NOMO-1 treated with dmso at 0.1 percent for 144 hours (cell line): ENCODE measurements around the gene C12orf75.

Experiments
- DNase-seq: peaks from one replicate; lab custom pipeline; 2025; ENCODE audit not compliant: unreplicated experiment; lab: John Stamatoyannopoulos, UW

C12orf75 gene

DNA sequence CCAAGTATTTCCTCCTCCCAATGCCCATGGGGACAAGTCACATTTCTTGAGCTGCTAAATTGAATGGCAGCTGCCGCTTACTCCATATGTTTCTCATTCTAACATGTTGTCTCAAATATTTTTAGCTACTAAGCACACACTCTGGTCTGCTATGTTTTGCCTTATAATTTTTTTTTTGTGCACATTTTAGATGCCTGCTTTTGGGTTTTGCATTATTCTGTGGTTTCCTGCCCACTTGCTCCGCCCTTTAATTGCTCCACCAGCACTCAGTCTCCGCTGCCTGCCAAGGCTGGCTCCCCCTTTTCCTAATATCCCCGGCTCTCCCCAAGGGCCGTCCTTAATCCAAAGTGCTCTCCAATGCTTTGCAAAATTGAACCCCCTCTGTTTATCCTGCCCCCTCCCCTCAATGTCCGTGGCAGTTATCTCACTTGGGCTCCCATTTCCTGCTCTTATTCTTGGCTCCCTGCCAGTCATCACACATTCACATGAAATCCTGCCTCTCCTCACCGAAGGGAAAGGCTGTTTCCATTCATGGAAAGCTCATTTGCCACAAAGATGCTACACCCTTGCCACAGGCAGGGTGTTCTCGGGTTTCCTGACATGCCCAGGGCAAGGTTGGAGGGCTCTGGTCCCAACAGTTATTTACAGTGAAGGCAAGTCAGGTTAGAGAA, 79.4 kb downstream of the C12orf75 start:
- no peak for DNase-seq

DNA sequence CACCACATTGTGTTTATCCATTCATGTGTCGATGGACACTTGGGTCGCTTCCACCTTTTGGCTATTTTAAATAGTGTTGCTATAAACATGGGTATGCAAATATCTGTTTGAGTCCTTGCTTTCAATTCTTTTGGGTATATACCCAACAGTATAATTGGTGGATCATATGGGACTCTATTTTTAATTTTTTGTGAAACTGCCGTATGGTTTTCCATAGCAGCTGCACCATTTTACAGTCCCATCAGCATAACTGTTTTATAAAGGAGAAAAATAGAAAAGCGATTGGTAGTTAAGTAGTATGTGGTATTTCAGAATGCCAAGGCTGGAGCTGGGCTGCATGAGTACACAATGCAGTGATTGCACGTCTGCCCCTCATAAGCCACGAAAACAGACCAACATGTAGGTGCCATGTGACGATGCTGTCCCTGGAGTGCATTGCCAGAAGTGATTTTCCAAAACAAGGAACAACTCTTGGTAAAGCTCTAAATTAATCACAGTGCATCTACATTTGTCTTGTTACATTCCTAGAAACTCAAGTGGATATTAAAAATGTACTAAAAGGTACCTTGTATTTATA, 83.5 kb downstream of the C12orf75 start:
- no peak for DNase-seq

DNA sequence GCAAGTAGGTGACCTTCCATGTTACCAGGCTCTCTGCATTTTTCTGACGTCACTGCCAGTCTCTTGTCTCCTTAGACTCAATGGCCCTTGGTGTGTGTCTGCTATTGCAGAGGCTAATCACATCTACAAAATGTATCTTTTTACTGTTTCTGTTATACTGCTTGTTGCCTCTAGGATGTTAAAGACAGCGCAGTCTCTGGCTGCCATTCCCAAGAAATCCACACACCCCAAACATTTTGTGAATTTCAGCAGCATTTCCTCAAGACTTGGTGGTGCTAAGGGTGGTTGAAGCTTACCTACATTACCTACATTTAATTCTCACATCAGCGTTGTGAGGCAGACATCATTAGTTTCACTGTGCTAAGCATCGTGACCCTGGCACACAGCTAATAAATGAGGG, 87.2 kb downstream of the C12orf75 start:
- no peak for DNase-seq

DNA sequence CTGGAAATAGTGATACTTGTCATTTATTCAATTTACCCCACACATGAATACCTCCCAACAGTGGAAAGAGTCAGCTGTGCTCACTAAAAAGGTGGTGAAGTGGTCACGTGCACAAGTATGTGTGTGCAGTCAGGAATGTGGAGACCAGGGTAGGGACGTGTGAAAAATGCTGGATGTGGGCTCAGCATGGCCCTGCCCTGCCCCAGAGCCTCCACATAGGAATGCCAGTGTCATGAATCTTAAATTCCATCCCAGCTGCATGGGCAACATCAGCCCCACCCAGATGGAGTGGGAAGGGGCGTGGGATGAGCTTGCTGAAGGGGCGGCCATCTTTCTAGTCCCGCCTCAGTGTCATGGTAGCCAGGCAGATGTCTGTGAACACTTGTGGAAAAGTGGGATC, 87.7 kb downstream of the C12orf75 start:
- DNase-seq = no peak

DNA sequence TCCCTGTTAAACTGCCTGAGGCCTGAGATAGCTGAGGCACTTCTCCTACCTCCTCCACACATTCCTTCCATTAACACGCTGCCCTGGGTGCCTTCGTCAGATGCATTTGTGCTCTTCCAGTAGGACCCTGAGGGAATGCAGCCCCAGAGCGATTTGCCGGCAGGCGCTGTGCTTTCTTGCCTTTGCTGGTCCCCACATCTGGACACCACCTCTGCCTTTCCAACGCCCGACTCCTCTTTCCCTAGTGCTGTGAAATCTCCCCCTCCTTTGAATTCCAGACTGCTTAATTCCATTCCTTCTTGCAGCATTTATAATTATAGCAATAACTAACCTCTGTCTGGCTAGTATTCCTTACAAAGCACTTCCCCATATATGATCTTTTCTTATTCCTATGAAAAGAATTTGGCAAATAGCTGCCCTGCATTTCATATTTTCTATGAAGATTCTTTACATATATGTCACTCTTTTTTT, 88.4 kb downstream of the C12orf75 start:
- DNase-seq = no peak

DNA sequence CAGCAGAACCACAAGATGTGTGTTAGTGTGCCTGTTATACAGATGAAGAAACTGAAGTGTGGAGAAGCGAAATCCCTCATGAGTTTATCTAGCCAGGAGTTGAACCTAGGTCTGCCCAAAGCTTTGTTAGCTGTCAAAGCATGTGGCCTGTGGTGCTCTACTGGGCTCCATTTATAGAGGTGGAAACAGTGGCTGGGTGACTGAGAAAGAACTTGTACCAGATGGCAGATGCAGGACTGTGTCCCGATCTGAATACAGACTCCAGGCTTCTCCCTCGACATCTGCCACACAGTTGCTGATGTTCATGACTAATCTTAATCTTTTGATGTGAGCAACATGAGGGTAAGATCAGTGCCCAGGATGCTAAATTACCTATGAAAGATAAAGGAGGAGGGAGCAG, 89.1 kb downstream of the C12orf75 start:
- no peak for DNase-seq

DNA sequence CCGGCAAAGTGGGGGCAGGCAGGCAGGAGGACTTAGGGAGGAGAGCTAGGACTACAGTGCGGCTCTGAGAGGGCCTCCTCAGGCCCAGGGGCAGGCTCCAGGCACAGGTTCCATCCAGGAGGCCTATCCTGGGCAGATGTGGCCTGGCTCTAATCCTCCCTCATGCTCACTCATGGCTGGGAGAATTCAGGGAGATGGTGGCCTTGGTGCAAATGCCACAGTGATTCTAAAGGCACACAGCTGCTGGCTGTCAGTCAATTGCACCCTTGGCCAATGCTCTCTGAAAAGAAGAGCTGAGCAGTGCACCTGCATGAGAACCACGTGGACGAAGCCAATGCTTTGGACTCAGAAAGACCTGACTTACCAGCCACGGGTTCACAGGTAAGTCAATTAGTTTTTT, 89.6 kb downstream of the C12orf75 start:
- DNase-seq = no peak

DNA sequence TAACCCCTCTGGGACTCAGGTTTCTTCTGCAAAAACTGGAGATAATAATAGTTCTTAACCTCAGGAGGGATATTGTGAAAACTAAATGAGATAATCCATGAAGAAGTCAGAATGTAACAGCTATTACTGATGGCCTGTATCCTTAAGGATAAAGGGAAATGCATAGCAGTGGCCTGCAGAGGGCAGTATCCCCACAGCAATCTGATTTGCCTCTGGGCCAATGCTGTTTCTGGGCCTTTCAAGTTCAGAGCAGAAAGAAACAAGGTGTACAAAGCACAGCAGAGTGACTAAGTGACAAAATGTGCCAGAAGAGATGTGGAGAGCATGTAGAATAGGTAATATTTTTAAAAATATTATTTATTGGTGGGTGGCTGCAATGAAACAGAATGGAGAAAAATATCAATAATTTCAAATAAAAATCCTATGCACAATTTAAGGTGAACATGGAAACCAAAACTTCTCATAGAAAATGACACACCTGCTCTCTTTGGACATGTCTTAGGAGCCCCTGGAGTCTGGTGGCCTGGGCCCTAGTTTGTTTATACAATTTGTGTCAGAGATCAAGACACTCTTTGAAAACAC, 90.3 kb downstream of the C12orf75 start:
- DNase-seq = peak; percentile 11
